Measurements from ENCODE around the gene CCDC92. TPM values are rescaled to one million over a fixed set of nuclear protein-coding genes. Genes with fewer than 3 reads are reported as not detected.

The CCDC92 gene
- total RNA-seq, 1 donor from 2014 or later: 31.0 TPM

- no peaks in the 10 kb centered on the region for H3K4me1 ChIP-seq
- intact Hi-C loops (cut with DNase I): no loop called here
- H3K4me3 ChIP-seq: no peak overlapping the region
- H3K9me3 ChIP-seq: no peaks in the 10 kb centered on the region
- no peaks in the 10 kb centered on the region for H3K36me3 ChIP-seq
- TF ChIP-seq CTCF (IDR thresholded peaks at IDR 0.05): no peak
- H3K27ac ChIP-seq: no peak overlapping the region
- no peaks in the 10 kb centered on the region for H3K27me3 ChIP-seq
- no peak for DNase-seq (ENCODE audit: low spot score in 2 of 2)
Observed at GRCh38 chr12:123892180-123892559, 80.5 kb downstream of the CCDC92 start.

GRCh38 chr12:123891516-123892179 lies 81.0 kb downstream of the CCDC92 start:
- Histone ChIP-seq H3K27ac (no peak overlapping the region), H3K9me3 (no peaks in the 10 kb centered on the region), H3K4me3 (no peak overlapping the region), H3K27me3 (no peaks in the 10 kb centered on the region), H3K4me1 (no peaks in the 10 kb centered on the region), H3K36me3 (no peaks in the 10 kb centered on the region)
- DNase-seq (ENCODE audit: low spot score in 2 of 2): no peak
- TF ChIP-seq CTCF (IDR thresholded peaks at IDR 0.05): no peak
- intact Hi-C loops (cut with DNase I): no loop called here

GRCh38 chr12:123891011-123891410 lies 81.6 kb downstream of the CCDC92 start:
- H3K9me3 ChIP-seq: no peaks in the 10 kb centered on the region
- no peak overlapping the region for H3K27ac ChIP-seq
- H3K4me1 ChIP-seq: no peaks in the 10 kb centered on the region
- no peak overlapping the region for H3K4me3 ChIP-seq
- intact Hi-C loops (cut with DNase I): no loop called here
- H3K36me3 ChIP-seq: no peaks in the 10 kb centered on the region
- TF ChIP-seq CTCF (IDR thresholded peaks at IDR 0.05): no peak
- H3K27me3 ChIP-seq: no peaks in the 10 kb centered on the region
- DNase-seq (ENCODE audit: low spot score in 2 of 2): no peak

GRCh38 chr12:123890536-123890902 lies 82.1 kb downstream of the CCDC92 start:
- Histone ChIP-seq H3K27ac (no peak overlapping the region), H3K27me3 (no peaks in the 10 kb centered on the region), H3K36me3 (no peaks in the 10 kb centered on the region), H3K9me3 (no peaks in the 10 kb centered on the region), H3K4me3 (no peak overlapping the region), H3K4me1 (no peaks in the 10 kb centered on the region)
- TF ChIP-seq CTCF (IDR thresholded peaks at IDR 0.05): no peak
- DNase-seq (ENCODE audit: low spot score in 2 of 2): no peak
- intact Hi-C loops (cut with DNase I): no loop called here

- Histone ChIP-seq H3K27ac (no peak overlapping the region), H3K36me3 (no peaks in the 10 kb centered on the region), H3K4me3 (no peak overlapping the region), H3K9me3 (no peaks in the 10 kb centered on the region), H3K27me3 (no peaks in the 10 kb centered on the region), H3K4me1 (no peaks in the 10 kb centered on the region)
- intact Hi-C loops (cut with DNase I): no loop called here
- DNase-seq (ENCODE audit: low spot score in 2 of 2): no peak
- no peak for TF ChIP-seq CTCF (IDR thresholded peaks at IDR 0.05)
Observed at GRCh38 chr12:123889848-123890535, 82.6 kb downstream of the CCDC92 start.
